Measurements from ENCODE around the gene RBCK1.
A peak's percentile ranks its signal among the peaks of the same experiment; 100 is the strongest.
"Not testable (repeated sequence)": the region's sequence is repeated elsewhere in the genome, so short reads cannot be mapped to it uniquely, and the experiment has no call there.

Gene RBCK1

GRCh38 chr20:373171-373890, 34.8 kb upstream of the RBCK1 start:
- intact Hi-C loops (cut with DNase I) = no loop called here
- DNase-seq = peak in 1 of 42 donors; percentile 8

DNA sequence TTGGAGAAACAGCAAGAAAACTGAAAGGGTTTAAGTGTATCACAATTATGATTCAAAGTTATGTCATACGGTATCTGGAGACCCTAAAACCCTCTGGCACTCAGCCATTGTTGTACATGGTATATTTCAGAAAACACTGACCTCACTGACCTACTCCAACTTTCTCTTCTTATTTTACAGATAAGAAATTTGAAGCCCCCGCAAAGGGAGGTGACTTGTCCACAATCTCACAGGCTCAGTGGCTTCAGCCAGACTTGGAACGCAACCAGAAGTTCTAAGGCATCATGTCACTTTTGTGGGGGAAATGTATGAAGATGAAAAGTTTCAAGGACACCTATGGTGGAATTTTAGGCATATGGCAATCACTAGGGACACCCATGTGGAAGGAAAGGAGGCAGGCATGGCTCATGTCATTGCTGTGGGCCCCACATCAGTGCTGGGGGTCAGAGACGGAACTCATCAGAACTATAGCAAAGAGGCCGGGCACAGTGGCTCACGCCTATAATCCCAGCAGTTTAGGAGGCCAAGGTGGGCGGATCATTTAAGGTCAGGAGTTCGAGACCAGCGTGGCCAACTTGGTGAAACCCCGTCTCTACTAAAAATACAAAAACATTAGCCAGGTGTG, 32.7 kb upstream of the RBCK1 start:
- intact Hi-C loops (cut with DNase I) = no loop called here
- no peak for DNase-seq

DNA sequence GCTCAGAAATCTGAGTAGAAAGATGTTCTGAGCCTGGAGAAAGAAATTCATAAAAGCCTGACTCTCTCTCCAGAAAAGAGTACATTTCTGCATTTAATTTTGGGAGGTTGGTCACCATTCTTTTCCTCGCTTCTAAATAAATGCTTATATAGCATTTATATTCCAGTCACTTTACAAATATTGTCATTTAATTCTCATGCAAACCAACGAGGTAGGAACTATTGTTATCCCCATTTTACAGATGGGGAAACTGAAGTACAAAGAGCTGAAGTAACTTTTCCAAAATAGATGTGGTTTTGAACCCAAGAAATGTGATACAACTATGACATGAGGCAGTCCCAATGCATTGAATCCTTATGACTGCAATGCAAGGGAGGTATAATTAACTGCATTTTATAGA, 32.0 kb upstream of the RBCK1 start:
- intact Hi-C loops (cut with DNase I) = no loop called here
- DNase-seq = no peak

GRCh38 chr20:376750-377149, 31.3 kb upstream of the RBCK1 start:
- no peak for DNase-seq
- intact Hi-C loops (cut with DNase I) = no loop called here

DNA sequence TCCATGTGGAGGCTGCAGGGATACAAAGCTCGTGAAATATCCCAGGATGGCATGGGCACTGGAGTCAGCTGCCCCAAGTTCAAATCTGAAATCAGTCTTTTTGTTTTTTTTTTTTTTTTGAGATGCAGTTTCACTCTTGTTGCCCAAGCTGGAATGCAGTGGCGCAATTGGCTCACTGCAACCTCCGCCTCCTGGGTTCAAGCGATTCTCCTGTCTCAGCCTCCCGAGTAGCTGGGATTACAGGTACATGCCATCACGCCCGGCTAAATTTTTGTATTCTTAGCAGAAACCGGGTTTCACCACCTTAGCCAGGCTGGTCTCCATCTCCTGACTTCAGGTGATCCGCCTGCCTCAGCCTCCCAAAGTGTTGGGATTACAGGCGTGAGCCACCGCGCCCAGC, 30.5 kb upstream of the RBCK1 start:
- intact Hi-C loops (cut with DNase I); DNase-seq: not testable (repeated sequence)

GRCh38 chr20:378961-379336, 29.1 kb upstream of the RBCK1 start:
- no peak for DNase-seq
- intact Hi-C loops (cut with DNase I) = no loop called here

- intact Hi-C loops (cut with DNase I) = no loop called here
- DNase-seq = peak in 13 of 42 donors; percentile 8 to 50 (median 23)
Measured at GRCh38 chr20:380763-381580, 27.1 kb upstream of the RBCK1 start.

- intact Hi-C loops (cut with DNase I) = no loop called here
- peak in 24 of 42 donors; percentile 7 to 68 (median 22) for DNase-seq
Measured at GRCh38 chr20:381581-382290, 26.4 kb upstream of the RBCK1 start.

GRCh38 chr20:382291-383115, 25.6 kb upstream of the RBCK1 start:
- no peak for DNase-seq
- intact Hi-C loops (cut with DNase I) = no loop called here

DNA sequence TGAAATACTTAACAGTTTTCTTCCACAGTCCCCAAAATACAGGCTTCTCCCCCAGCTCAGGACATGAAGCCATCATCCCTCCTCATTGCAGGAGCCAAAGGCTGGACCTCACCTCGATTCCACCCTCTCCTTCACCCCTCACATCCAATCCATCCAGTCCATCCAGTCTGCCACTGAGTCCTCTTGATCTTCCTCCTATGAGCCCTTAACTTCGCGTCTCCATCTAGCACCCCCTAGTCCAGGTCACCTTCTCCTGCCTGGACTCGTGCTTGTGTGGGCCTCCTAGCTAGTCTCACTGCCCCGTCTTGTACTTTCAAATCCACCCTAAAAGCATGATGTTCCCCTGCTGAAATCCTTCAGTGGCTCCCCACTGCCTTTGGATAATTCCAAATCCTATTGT, 24.2 kb upstream of the RBCK1 start:
- no peak for DNase-seq
- intact Hi-C loops (cut with DNase I) = no loop called here

GRCh38 chr20:384723-385122, 23.4 kb upstream of the RBCK1 start:
- intact Hi-C loops (cut with DNase I) = no loop called here
- no peak for DNase-seq

- intact Hi-C loops (cut with DNase I) = no loop called here
Measured at GRCh38 chr20:385448-385847, 22.7 kb upstream of the RBCK1 start.

DNA sequence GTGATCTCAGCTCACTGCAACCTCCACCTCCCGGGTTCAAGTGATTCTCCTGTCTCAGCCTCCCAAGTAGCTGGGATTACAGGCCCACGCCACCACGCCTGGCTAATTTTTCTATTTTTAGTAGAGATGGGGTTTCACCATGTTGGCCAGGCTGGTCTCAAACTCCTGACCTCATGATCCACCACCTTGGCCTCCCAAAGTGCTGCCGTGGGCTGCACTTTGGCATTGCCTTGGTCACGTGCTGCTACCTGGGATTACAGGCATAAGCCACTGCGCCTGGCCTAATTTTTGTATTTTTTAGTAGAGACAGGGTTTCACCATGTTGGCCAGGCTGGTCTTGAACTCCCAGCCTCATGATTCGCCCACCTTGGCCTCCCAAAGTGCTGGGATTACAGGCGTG, 21.5 kb upstream of the RBCK1 start:
- DNase-seq; intact Hi-C loops (cut with DNase I): not testable (repeated sequence)

More at GRCh38 chr20:385448-385847, 22.7 kb upstream of the RBCK1 start:
- DNase-seq = no peak

DNA sequence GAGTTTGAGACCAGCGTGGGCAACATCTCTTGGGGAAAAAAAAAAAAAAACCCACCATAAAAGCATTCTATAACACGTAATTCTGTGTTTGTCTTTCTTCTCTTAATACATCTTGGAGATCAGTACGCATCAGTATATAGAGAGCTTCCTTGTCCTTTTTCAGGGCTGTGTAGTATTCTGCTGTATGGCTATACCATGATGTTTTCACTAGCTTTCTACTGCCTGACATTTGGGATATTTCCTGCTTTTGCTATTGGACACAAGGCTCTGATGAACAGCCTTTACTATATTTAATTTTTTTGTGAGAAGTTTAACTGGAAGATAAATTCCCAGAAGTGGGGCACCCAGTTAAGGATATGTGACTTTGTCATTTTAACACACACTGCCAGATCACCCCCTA, 20.6 kb upstream of the RBCK1 start:
- intact Hi-C loops (cut with DNase I) = no loop called here
- no peak for DNase-seq

- intact Hi-C loops (cut with DNase I) = no loop called here
Measured at GRCh38 chr20:388034-388994, 19.8 kb upstream of the RBCK1 start.

GRCh38 chr20:389220-389619, 18.9 kb upstream of the RBCK1 start:
- intact Hi-C loops (cut with DNase I) = no loop called here
- DNase-seq = no peak

More at GRCh38 chr20:388034-388994, 19.8 kb upstream of the RBCK1 start:
- no peak for DNase-seq

DNA sequence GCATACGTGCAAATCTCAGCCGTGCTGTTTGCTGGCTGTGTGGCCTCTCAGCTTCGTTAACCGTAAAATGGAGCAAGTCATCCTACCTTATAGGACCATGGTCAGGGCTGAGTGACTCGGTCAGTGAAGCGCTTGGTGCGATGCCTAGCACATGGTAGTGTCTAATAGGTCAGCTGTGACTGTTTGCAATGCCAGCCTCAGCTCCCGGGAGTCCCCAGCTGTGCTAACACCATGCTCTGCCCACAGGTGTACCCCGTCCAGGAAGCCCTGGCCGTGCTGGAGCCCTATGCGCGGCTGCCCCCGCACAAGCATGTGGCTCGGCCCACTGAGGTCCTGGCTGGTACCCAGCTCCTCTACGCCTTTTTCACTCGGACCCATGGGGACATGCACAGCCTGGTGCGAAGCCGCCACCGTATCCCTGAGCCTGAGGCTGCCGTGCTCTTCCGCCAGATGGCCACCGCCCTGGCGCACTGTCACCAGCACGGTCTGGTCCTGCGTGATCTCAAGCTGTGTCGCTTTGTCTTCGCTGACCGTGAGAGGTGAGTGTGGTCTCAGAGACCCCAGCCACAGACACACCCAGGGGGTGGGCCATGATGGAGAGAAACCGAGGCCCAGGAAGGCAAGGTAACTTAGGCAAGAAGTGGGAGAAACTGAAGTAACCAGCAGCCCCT, 16.9 kb upstream of the RBCK1 start:
- DNase-seq = no peak
- intact Hi-C loops (cut with DNase I) = no loop called here

Measured in head of caudate nucleus (tissue), 42 donors.